ENCODE measurements around the gene ISG20. TPM values are rescaled to one million over a fixed set of nuclear protein-coding genes. Genes with fewer than 3 reads are reported as not detected.
"Not testable (repeated sequence)": the region's sequence is repeated elsewhere in the genome, so short reads cannot be mapped to it uniquely, and the experiment has no call there.

Gene ISG20
- total RNA-seq, 1 donor from 2014 or later = 15.9 TPM

DNA sequence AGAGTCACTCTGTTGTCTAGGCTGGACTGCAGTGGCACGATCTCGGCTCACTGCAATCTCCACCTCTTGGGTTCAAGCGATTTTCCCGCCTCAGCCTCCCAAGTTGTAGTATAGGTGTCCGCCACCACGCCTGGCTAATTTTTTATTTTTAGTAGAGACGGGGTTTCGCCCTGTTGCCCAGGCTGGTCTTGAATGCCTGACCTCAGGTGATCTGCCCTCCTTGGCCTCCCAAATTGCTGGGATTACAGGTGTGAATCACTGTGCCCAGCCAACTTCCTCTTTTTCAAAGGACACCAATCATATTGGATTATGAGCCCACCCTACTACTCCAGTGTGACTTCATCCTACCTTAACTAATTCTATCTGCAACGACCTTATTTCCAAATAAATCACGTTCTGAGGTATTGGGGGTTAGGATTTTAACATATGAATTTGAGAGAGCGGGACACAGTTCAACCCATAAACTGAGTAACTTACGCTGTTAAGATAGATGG, 3.2 kb downstream of the ISG20 start:
- Mint-ChIP-seq H3K4me3 (ENCODE audit: unreplicated experiment) (no peak overlapping the region), H3K27ac (ENCODE audit: unreplicated experiment) (peak overlapping the region; percentile 7), H3K9me3 (ENCODE audit: unreplicated experiment) (peaks cover 3% of the 10 kb centered on the region), H3K27me3 (ENCODE audit: low read depth, unreplicated experiment) (no peaks in the 10 kb centered on the region), H3K4me1 (ENCODE audit: low read depth, unreplicated experiment) (peaks cover 28% of the 10 kb centered on the region), H3K36me3 (ENCODE audit: low read depth, unreplicated experiment) (peaks cover 10% of the 10 kb centered on the region)
- peaks cover 19% of the 10 kb centered on the region for H4K20me1 ChIP-seq (ENCODE audit: insufficient read depth, low read length)
- H3K27me3 ChIP-seq (ENCODE audit: insufficient read depth, low read length) = no peaks in the 10 kb centered on the region
- no peaks in the 10 kb centered on the region for H3K79me2 ChIP-seq (ENCODE audit: insufficient read depth, low read length)
- no peaks in the 10 kb centered on the region for H3K9me3 ChIP-seq (ENCODE audit: insufficient read depth, low read depth, low read length)
- H3K4me1 ChIP-seq (ENCODE audit: insufficient read depth, low read length) = peaks cover 17% of the 10 kb centered on the region
- DNase-seq (ENCODE audit: low read depth) (no peak), FAIRE-seq (no peak)
- H3K4me3 ChIP-seq (ENCODE audit: insufficient read depth, low read depth, low read length) = no peak overlapping the region
- no peak overlapping the region for H3K27ac ChIP-seq (ENCODE audit: low read depth, low read length)
- TF ChIP-seq, protein P1, sequence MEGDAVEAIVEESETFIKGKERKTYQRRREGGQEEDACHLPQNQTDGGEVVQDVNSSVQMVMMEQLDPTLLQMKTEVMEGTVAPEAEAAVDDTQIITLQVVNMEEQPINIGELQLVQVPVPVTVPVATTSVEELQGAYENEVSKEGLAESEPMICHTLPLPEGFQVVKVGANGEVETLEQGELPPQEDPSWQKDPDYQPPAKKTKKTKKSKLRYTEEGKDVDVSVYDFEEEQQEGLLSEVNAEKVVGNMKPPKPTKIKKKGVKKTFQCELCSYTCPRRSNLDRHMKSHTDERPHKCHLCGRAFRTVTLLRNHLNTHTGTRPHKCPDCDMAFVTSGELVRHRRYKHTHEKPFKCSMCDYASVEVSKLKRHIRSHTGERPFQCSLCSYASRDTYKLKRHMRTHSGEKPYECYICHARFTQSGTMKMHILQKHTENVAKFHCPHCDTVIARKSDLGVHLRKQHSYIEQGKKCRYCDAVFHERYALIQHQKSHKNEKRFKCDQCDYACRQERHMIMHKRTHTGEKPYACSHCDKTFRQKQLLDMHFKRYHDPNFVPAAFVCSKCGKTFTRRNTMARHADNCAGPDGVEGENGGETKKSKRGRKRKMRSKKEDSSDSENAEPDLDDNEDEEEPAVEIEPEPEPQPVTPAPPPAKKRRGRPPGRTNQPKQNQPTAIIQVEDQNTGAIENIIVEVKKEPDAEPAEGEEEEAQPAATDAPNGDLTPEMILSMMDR (IDR thresholded peaks at IDR 0.05; ENCODE audit: insufficient read depth, low read depth, low read length) = no peak
- no peak for TF ChIP-seq EZH2 (IDR thresholded peaks at IDR 0.05; ENCODE audit: insufficient read depth, low read length)
- no peak overlapping the region for H2AFZ ChIP-seq (ENCODE audit: low read depth, low read length)
- H3K9ac ChIP-seq (ENCODE audit: low read length) = no peak overlapping the region
- H3K4me2 ChIP-seq (ENCODE audit: low read length) = no peak overlapping the region
- no peaks in the 10 kb centered on the region for H3K36me3 ChIP-seq (ENCODE audit: insufficient read depth, low read length)

DNA sequence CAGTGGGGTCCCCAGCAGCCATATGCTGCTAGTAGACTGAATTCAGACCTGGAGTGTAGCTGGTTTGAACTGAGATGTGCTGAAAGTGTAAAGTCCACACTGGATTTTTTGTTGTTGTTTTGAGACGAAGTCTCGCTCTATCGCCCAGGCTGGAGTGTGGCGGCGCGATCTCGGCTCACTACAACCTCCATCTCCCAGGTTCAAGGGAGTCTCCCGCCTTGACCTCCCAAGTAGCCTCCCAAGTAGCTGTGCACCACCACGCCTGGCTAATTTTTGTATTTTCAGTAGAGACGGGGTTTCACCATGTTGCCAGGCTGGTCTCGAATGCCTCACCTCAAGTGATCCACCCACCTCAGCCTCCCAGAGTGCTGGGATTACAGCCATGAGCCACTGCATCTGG, 3.7 kb downstream of the ISG20 start:
- not testable (repeated sequence) for H3K36me3 Mint-ChIP-seq (ENCODE audit: low read depth, unreplicated experiment); H3K27ac ChIP-seq (ENCODE audit: low read depth, low read length); H3K27ac Mint-ChIP-seq (ENCODE audit: unreplicated experiment); H3K79me2 ChIP-seq (ENCODE audit: insufficient read depth, low read length); H3K27me3 ChIP-seq (ENCODE audit: insufficient read depth, low read length); H2AFZ ChIP-seq (ENCODE audit: low read depth, low read length); H3K9ac ChIP-seq (ENCODE audit: low read length); H3K9me3 Mint-ChIP-seq (ENCODE audit: unreplicated experiment); H3K36me3 ChIP-seq (ENCODE audit: insufficient read depth, low read length); H3K27me3 Mint-ChIP-seq (ENCODE audit: low read depth, unreplicated experiment); DNase-seq (ENCODE audit: low read depth); FAIRE-seq; H3K4me2 ChIP-seq (ENCODE audit: low read length); H3K9me3 ChIP-seq (ENCODE audit: insufficient read depth, low read depth, low read length); H3K4me3 ChIP-seq (ENCODE audit: insufficient read depth, low read depth, low read length); H3K4me3 Mint-ChIP-seq (ENCODE audit: unreplicated experiment)
- Histone ChIP-seq H3K4me1 (ENCODE audit: insufficient read depth, low read length) (peaks cover 14% of the 10 kb centered on the region), H4K20me1 (ENCODE audit: insufficient read depth, low read length) (peaks cover 14% of the 10 kb centered on the region)
- H3K4me1 Mint-ChIP-seq (ENCODE audit: low read depth, unreplicated experiment) = peaks cover 24% of the 10 kb centered on the region

DNA sequence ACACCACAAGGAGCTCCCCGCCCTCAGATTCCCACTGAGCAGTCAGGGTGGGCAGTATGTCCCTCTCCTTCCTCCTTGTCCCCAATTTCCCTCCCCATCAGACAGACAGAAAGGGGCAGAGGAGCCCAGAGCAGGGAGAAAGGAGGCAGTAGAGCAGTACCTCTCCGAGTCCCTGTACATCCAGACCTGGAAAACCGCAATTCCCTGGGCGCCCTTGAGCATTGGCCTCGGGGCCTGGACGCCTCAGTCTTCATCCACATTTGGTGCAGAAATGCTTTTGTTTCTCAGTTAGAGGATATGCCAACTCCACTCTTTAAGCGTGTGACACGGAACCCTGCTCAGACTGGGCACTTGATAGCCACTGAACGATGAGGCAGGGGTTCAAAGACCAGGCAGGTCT, 5.9 kb downstream of the ISG20 start:
- Histone ChIP-seq H3K4me2 (ENCODE audit: low read length) (no peak overlapping the region), H4K20me1 (ENCODE audit: insufficient read depth, low read length) (peaks cover 7% of the 10 kb centered on the region), H3K36me3 (ENCODE audit: insufficient read depth, low read length) (no peaks in the 10 kb centered on the region), H3K4me1 (ENCODE audit: insufficient read depth, low read length) (peaks cover 16% of the 10 kb centered on the region), H3K4me3 (ENCODE audit: insufficient read depth, low read depth, low read length) (no peak overlapping the region), H3K9ac (ENCODE audit: low read length) (no peak overlapping the region), H3K79me2 (ENCODE audit: insufficient read depth, low read length) (no peaks in the 10 kb centered on the region), H3K9me3 (ENCODE audit: insufficient read depth, low read depth, low read length) (no peaks in the 10 kb centered on the region), H3K27me3 (ENCODE audit: insufficient read depth, low read length) (no peaks in the 10 kb centered on the region), H3K27ac (ENCODE audit: low read depth, low read length) (no peak overlapping the region), H2AFZ (ENCODE audit: low read depth, low read length) (no peak overlapping the region)
- Mint-ChIP-seq H3K27me3 (ENCODE audit: low read depth, unreplicated experiment) (no peaks in the 10 kb centered on the region), H3K4me1 (ENCODE audit: low read depth, unreplicated experiment) (peaks cover 18% of the 10 kb centered on the region), H3K27ac (ENCODE audit: unreplicated experiment) (no peak overlapping the region), H3K4me3 (ENCODE audit: unreplicated experiment) (no peak overlapping the region), H3K36me3 (ENCODE audit: low read depth, unreplicated experiment) (peaks cover 7% of the 10 kb centered on the region), H3K9me3 (ENCODE audit: unreplicated experiment) (peaks cover 5% of the 10 kb centered on the region)
- no peak for FAIRE-seq
- DNase-seq (ENCODE audit: low read depth) = no peak
- TF ChIP-seq EZH2 (IDR thresholded peaks at IDR 0.05; ENCODE audit: insufficient read depth, low read length) = no peak
- TF ChIP-seq, protein P1 (IDR thresholded peaks at IDR 0.05; ENCODE audit: insufficient read depth, low read depth, low read length) = no peak
